Measurements from ENCODE around the gene PDIA4. TPM values are rescaled to one million over a fixed set of nuclear protein-coding genes. Genes with fewer than 3 reads are reported as not detected.

PDIA4 gene
- total RNA-seq, 1 experiment from 2014 or later: 341 TPM

DNA sequence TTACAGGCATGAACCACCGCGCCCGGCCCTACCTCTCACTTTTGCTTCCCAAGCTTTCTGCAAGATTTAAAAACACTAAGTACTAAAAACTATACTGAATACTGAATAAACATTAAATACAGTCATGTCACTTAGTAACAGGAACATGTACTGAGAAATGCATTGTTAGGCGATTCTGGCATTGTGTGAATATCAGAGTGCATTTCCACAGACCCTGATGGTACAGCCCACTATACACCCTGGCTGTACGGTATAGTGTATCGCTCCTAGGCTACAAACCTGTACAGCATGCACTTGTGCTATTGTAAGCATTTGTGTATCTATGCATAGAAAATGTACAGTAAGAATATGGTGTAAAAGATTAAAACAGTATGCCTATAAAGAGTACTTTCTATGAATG, 29.1 kb downstream of the PDIA4 start (continued):
- TF ChIP-seq, protein P1, sequence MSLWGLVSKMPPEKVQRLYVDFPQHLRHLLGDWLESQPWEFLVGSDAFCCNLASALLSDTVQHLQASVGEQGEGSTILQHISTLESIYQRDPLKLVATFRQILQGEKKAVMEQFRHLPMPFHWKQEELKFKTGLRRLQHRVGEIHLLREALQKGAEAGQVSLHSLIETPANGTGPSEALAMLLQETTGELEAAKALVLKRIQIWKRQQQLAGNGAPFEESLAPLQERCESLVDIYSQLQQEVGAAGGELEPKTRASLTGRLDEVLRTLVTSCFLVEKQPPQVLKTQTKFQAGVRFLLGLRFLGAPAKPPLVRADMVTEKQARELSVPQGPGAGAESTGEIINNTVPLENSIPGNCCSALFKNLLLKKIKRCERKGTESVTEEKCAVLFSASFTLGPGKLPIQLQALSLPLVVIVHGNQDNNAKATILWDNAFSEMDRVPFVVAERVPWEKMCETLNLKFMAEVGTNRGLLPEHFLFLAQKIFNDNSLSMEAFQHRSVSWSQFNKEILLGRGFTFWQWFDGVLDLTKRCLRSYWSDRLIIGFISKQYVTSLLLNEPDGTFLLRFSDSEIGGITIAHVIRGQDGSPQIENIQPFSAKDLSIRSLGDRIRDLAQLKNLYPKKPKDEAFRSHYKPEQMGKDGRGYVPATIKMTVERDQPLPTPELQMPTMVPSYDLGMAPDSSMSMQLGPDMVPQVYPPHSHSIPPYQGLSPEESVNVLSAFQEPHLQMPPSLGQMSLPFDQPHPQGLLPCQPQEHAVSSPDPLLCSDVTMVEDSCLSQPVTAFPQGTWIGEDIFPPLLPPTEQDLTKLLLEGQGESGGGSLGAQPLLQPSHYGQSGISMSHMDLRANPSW (CRISPR knock-in tag; conservative IDR thresholded peaks at IDR 0.05; ENCODE audit: low read depth): no peak
- TF ChIP-seq, protein P2, sequence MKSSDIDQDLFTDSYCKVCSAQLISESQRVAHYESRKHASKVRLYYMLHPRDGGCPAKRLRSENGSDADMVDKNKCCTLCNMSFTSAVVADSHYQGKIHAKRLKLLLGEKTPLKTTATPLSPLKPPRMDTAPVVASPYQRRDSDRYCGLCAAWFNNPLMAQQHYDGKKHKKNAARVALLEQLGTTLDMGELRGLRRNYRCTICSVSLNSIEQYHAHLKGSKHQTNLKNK (CRISPR knock-in tag; IDR thresholded peaks at IDR 0.05): no peak
- TF ChIP-seq TEAD1 (CRISPR knock-in tag; IDR thresholded peaks at IDR 0.05): no peak
- TF ChIP-seq, protein P3, sequence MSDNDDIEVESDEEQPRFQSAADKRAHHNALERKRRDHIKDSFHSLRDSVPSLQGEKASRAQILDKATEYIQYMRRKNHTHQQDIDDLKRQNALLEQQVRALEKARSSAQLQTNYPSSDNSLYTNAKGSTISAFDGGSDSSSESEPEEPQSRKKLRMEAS (CRISPR knock-in tag; IDR thresholded peaks at IDR 0.05): no peak
- TF ChIP-seq ELF4 (CRISPR knock-in tag; IDR thresholded peaks at IDR 0.05; ENCODE audit: low read depth): no peak
- TF ChIP-seq, protein P4, sequence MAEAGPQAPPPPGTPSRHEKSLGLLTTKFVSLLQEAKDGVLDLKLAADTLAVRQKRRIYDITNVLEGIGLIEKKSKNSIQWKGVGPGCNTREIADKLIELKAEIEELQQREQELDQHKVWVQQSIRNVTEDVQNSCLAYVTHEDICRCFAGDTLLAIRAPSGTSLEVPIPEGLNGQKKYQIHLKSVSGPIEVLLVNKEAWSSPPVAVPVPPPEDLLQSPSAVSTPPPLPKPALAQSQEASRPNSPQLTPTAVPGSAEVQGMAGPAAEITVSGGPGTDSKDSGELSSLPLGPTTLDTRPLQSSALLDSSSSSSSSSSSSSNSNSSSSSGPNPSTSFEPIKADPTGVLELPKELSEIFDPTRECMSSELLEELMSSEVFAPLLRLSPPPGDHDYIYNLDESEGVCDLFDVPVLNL (CRISPR knock-in tag; IDR thresholded peaks at IDR 0.05; ENCODE audit: borderline replicate concordance, low read depth): no peak
- TF ChIP-seq, protein P5, sequence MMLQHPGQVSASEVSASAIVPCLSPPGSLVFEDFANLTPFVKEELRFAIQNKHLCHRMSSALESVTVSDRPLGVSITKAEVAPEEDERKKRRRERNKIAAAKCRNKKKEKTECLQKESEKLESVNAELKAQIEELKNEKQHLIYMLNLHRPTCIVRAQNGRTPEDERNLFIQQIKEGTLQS (CRISPR knock-in tag; conservative IDR thresholded peaks at IDR 0.05): no peak
- no peak for TF ChIP-seq RELA (CRISPR knock-in tag; IDR thresholded peaks at IDR 0.05; ENCODE audit: borderline replicate concordance)
- TF ChIP-seq ZNF263 (CRISPR knock-in tag; IDR thresholded peaks at IDR 0.05; ENCODE audit: low read depth): no peak

DNA sequence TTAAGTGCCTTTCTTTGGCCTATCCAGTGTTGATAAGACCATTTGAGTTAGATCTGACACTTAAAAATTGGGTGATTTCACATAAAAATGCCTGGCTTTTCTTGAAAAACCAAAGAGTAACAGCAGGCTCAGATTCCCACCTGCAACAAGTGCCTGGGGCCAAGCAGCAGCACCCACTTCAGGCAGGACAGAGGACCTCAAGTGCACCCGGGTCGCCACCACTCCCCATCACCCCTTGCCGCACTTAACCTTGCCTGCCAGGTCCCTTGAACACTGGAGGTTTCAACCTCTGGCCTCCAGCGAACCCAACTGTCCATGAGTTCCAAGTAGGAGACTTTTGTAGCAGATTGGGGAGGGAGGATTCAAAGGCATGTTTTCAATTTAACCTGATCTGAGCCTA, 30.8 kb downstream of the PDIA4 start:
- no peak for ATAC-seq
- TF ChIP-seq, protein P6, sequence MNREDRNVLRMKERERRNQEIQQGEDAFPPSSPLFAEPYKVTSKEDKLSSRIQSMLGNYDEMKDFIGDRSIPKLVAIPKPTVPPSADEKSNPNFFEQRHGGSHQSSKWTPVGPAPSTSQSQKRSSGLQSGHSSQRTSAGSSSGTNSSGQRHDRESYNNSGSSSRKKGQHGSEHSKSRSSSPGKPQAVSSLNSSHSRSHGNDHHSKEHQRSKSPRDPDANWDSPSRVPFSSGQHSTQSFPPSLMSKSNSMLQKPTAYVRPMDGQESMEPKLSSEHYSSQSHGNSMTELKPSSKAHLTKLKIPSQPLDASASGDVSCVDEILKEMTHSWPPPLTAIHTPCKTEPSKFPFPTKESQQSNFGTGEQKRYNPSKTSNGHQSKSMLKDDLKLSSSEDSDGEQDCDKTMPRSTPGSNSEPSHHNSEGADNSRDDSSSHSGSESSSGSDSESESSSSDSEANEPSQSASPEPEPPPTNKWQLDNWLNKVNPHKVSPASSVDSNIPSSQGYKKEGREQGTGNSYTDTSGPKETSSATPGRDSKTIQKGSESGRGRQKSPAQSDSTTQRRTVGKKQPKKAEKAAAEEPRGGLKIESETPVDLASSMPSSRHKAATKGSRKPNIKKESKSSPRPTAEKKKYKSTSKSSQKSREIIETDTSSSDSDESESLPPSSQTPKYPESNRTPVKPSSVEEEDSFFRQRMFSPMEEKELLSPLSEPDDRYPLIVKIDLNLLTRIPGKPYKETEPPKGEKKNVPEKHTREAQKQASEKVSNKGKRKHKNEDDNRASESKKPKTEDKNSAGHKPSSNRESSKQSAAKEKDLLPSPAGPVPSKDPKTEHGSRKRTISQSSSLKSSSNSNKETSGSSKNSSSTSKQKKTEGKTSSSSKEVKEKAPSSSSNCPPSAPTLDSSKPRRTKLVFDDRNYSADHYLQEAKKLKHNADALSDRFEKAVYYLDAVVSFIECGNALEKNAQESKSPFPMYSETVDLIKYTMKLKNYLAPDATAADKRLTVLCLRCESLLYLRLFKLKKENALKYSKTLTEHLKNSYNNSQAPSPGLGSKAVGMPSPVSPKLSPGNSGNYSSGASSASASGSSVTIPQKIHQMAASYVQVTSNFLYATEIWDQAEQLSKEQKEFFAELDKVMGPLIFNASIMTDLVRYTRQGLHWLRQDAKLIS (CRISPR knock-in tag; IDR thresholded peaks at IDR 0.05; ENCODE audit: borderline replicate concordance): no peak
- TF ChIP-seq, protein P7, sequence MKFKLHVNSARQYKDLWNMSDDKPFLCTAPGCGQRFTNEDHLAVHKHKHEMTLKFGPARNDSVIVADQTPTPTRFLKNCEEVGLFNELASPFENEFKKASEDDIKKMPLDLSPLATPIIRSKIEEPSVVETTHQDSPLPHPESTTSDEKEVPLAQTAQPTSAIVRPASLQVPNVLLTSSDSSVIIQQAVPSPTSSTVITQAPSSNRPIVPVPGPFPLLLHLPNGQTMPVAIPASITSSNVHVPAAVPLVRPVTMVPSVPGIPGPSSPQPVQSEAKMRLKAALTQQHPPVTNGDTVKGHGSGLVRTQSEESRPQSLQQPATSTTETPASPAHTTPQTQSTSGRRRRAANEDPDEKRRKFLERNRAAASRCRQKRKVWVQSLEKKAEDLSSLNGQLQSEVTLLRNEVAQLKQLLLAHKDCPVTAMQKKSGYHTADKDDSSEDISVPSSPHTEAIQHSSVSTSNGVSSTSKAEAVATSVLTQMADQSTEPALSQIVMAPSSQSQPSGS (CRISPR knock-in tag; IDR thresholded peaks at IDR 0.05; ENCODE audit: borderline replicate concordance, low read depth): no peak
- TF ChIP-seq ZNF416 (CRISPR knock-in tag; IDR thresholded peaks at IDR 0.05) (no peak), ZNF671 (CRISPR knock-in tag; IDR thresholded peaks at IDR 0.05) (no peak), GTF2I (CRISPR knock-in tag; conservative IDR thresholded peaks at IDR 0.05) (no peak), NFE2L1 (CRISPR knock-in tag; IDR thresholded peaks at IDR 0.05) (no peak), ZNF423 (CRISPR knock-in tag; IDR thresholded peaks at IDR 0.05) (no peak), GABPB1 (CRISPR knock-in tag; IDR thresholded peaks at IDR 0.05) (no peak), JAZF1 (CRISPR knock-in tag; IDR thresholded peaks at IDR 0.05) (no peak), HMGA2 (CRISPR knock-in tag; IDR thresholded peaks at IDR 0.05) (no peak)
- TF ChIP-seq, protein P8, sequence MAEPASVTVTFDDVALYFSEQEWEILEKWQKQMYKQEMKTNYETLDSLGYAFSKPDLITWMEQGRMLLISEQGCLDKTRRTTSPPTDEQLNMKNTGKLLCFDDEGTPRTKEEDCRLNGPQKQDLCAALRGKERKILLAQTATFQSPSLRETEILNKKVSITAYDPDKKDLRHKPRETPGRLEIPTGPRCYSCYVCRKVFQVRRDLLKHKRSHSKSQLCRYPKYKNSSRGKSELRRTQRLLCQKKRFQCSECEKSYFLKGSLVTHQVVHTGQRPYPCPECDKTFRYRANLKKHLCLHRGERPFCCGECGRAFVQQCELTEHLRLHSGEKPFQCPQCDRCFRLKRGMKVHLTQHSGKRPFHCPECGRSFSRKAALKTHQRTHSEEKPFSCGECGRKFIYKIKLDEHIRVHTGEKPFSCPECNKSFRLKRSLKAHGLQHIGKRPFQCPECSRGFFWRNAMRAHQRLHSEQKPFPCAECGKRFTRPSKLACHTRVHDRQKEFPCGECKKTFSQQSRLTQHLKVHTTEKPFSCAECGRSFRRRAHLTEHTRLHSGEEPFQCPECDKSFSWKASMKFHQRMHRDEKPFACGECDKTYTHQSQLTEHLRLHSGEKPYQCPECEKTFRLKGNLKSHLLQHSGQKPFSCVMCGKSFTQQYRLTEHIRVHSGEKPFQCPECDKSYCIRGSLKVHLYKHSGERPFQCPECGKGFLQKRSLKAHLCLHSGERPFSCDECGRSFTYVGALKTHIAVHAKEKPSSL (CRISPR knock-in tag; conservative IDR thresholded peaks at IDR 0.05): no peak
- TF ChIP-seq, protein P9, sequence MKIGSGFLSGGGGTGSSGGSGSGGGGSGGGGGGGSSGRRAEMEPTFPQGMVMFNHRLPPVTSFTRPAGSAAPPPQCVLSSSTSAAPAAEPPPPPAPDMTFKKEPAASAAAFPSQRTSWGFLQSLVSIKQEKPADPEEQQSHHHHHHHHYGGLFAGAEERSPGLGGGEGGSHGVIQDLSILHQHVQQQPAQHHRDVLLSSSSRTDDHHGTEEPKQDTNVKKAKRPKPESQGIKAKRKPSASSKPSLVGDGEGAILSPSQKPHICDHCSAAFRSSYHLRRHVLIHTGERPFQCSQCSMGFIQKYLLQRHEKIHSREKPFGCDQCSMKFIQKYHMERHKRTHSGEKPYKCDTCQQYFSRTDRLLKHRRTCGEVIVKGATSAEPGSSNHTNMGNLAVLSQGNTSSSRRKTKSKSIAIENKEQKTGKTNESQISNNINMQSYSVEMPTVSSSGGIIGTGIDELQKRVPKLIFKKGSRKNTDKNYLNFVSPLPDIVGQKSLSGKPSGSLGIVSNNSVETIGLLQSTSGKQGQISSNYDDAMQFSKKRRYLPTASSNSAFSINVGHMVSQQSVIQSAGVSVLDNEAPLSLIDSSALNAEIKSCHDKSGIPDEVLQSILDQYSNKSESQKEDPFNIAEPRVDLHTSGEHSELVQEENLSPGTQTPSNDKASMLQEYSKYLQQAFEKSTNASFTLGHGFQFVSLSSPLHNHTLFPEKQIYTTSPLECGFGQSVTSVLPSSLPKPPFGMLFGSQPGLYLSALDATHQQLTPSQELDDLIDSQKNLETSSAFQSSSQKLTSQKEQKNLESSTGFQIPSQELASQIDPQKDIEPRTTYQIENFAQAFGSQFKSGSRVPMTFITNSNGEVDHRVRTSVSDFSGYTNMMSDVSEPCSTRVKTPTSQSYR (CRISPR knock-in tag; IDR thresholded peaks at IDR 0.05): no peak

More for the DNA sequence above, 30.8 kb downstream of the PDIA4 start:
- CTCF ChIA-PET: no interaction called here
- H3K27ac Mint-ChIP-seq: no peak overlapping the region
- POLR2A ChIA-PET: no interaction called here
- no peak for DNase-seq (ENCODE audit: low spot score)
- H3K36me3 Mint-ChIP-seq: peaks cover 8% of the 10 kb centered on the region; the same call in 1 of the 2 replicates
- no peak overlapping the region for H3K4me3 Mint-ChIP-seq
- no peaks in the 10 kb centered on the region for H3K27me3 Mint-ChIP-seq (ENCODE audit: low read depth)
- no peaks in the 10 kb centered on the region for H3K4me1 Mint-ChIP-seq
- no peaks in the 10 kb centered on the region for H3K9me3 Mint-ChIP-seq
